HG03097 (cell line): Measurements from ENCODE around the gene KLLN.
"Not testable (repeated sequence)": the region's sequence is repeated elsewhere in the genome, so short reads cannot be mapped to it uniquely, and the experiment has no call there.

Source experiments
- ATAC-seq: cut with Tn5 transposase; IDR thresholded peaks from one replicate; pipeline ENCODE4 v1.9.1; 2021; ENCODE audit not compliant: unreplicated experiment, low FRiP score

KLLN gene

DNA sequence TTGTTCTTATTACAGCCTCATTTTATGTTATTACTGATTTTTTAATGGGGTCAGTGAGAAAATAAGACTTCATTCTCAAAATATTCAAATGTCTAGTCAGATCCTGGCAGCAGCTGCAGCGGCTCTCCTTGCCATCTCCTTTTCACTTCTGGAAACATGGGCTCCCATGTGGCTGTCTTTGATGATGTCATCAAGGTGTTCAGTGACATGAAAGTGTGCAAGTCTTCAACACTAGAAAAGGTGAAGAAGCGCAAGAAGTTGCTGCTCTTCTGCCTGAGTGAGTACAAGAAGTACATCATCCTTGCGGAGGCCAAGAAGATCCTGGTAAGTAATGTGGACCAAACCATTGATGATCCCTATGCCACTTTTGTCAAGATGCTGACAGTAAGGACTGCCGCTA, 19.6 kb downstream of the KLLN start:
- ATAC-seq: no peak

- no peak for ATAC-seq
These were observed 20.4 kb downstream of the KLLN start for GRCh38 chr10:87842776-87843497.

- no peak for ATAC-seq
These were observed 21.1 kb downstream of the KLLN start for GRCh38 chr10:87842220-87842641.

- no peak for ATAC-seq
These were observed 22.1 kb downstream of the KLLN start for GRCh38 chr10:87841186-87841585.

- no peak for ATAC-seq
These were observed 24.7 kb downstream of the KLLN start for GRCh38 chr10:87838650-87839049.

DNA sequence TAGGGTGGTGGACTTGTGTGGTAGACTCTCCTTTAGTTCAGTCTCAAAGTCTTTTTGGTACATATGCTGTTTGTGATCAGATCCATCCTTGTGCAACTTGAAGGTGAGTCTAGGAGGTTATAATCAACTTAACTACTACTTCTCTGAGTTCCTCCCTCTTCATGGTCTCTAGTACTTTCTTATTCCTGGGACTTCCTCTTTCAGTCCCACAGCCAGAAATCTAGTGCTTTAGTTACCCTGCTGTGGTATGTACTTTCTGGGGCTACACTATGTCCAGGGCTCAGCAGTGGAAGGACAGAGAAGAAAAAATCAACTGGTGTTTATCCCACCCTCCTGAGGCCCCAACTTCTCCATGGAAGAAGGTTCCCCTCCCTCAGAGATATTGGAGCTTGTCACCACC, 25.9 kb downstream of the KLLN start:
- ATAC-seq: no peak

- no peak for ATAC-seq
These were observed 27.2 kb downstream of the KLLN start for GRCh38 chr10:87836098-87836497.

DNA sequence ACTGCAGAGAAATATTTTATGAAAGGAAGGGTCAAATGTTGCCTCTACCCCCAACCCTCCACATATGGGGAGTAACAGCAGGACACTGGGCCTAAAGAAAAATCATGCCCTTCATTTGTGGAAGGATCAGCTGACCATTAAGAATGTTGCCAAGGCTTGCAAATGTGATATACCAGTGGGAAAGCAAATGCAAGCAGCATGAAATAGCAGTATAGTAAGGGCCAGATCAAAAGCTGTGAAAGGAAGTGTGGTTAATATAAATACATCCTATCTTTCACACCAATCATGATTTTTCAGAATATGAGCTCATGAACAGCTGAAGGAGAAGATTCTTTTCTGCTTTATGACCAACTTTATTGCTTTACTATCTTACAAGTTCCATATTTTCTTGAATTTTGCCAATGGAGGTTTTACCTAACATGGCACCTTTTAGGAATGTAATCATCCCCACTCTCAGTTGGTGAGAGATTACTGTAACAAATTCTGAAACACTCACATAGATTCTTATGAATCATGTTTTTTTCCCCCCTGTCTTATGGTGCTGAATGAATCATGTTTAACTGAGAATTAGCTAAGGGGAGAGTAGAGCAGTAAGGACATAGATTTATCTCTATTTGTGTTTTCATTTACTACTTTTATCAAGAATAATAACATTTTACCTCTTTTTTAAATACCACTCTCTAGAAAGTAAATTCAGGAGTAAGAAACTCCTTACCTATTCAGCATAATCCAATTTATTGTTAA, 33.2 kb downstream of the KLLN start:
- no peak for ATAC-seq

DNA sequence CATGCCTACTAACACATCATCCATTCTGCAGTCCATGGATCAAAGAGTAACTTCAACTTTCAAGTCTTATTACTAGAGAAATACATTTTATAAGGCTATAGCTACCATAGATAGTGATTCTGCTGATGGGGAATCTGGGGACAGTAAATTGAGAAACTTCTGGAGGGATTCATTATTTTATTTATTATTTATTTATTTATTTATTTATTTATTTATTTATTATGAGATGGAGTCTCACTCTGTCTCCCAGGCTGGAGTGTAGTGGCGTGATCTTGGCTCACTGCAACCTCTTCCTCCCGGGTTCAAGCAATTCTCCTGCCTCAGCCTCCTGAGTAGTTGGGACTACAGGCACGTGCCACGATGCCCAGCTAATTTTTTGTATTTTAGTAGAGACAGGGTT, 34.3 kb downstream of the KLLN start:
- not testable (repeated sequence) for ATAC-seq

DNA sequence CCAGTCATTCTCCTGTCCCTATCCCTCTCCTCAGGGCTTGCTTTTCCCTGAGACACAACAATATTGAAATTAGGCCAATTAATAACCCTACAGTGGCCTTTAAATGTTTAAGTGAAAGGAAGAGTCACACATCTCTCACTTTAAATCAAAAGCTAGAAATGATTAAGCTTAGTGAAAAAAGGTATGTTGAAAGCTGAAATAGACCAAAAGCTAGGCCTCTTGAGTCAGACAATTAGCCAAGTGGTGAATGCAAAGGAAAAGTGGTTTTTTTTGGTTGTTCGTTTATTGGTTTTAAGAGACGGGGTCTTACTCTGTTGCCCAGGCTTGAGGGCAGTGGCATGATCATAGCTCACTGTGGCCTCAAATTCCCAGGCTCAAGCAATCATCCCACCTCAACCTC, 35.7 kb downstream of the KLLN start:
- no peak for ATAC-seq

DNA sequence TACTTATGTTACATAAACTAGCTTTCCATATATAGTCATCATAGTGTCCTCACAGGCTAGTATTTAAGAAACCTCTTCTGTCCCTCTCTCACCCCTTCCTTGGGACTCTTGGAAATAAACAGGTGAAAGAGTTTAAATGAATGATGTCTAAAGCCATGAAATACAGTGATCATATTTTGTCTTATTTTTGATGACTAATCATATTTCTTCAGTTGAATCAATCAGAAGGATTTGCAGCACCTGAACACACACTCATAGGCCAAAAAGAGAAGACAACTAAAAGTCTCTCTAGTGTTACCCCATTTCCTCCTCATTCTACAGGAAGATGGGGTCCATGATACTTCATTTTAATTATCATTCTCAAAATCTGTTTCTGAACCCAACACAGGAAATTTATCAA, 36.7 kb downstream of the KLLN start:
- no peak for ATAC-seq

- ATAC-seq: no peak
These were observed 44.1 kb downstream of the KLLN start for GRCh38 chr10:87819289-87819585.

- ATAC-seq: peak; percentile 46
These were observed 44.6 kb downstream of the KLLN start for GRCh38 chr10:87818505-87819288.

DNA sequence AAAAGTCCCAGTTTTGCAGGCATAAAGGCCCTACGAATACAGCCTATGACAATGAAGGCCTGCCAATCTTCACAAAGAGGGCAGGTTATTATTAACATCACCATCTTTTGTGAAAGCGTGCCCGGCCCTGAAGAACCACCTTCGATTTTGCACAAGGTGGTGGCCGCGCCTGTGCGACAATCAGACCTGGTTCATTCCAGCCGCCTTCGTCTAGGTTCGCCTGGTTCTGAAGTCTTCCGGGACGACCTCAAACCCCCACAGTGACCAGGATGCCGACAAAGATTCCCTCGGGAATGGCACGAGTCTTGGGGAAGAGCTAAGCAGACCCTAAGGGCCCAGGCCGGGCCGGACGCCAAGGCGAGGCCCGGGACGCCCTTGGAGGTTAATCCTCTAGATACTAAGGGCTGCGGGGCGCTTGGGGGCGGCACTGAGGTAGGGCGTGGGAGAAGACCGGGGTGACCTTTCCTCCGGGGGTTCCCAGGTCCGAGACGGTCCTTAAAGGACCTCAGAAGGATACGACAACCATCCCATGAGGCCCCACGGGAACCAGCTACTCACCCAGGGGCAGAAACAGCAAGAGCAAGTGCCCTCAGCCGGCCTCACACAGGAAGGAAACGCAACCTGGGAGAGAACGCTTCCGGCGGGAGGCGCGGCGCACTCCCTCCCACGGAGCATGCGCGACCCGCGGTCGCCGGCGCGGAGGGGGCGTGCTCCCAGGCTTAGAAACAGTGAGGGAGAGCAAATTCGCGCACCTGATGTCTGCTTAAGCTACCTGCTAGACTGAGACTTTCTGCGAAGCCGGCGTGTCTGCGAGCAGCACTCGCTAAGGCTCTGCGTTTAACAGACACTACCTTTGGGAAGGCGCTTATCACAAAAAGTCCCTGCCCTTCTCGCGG, 45.5 kb downstream of the KLLN start, which contains the start of gene ATAD1:
TSS of gene ATAD1 (minus strand) at position 618 of the 896 bp plus-strand sequence. CDS start 3,627 bp downstream, outside the sequence.
- ATAC-seq: peak; percentile 72

GRCh38 chr10:87816898-87817608, 46.3 kb downstream of the KLLN start:
- no peak for ATAC-seq

- no peak for ATAC-seq
These were observed 47.0 kb downstream of the KLLN start for GRCh38 chr10:87816163-87816897.
